Measurements from ENCODE around the gene PANK4.

Gene PANK4

DNA sequence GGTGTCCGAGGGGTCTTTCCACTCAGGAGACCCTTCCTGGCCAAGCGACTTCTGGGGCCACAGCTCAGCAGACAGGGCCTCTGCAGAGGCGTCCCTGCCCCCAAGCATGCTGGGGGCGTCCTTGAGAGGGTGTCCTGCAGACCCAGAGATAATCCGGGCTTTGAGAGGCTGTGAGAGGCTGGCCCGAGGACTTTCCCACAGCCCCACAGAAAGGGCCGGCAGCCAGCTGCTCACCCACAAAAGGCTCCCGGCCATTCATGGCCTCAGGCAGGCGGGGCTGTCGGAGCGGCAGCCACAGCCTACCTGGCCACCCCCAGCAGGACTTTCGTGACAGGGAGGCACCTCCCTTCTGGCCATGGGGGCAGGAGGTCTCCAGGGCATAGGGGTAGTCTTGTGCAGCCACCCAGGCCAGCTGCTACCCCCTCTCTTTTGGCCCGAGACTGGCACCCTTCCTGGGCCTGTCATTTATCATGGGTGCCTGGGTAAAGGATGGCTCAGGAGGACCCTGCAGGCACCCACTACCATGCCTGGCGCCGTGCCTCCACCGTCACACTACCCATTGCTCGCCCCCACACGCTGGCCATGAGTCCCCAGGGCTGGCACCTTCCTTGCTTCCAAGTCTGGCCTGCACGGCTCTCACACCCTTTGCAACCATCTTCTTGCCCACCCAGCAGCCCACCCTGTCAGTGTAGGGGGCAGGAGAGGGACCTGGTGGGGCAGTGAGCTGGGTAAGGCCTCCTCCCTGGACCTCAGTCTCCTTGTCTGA, 18.7 kb upstream of the PANK4 start:
- no peak for DNase-seq (ENCODE audit: low read depth)

DNA sequence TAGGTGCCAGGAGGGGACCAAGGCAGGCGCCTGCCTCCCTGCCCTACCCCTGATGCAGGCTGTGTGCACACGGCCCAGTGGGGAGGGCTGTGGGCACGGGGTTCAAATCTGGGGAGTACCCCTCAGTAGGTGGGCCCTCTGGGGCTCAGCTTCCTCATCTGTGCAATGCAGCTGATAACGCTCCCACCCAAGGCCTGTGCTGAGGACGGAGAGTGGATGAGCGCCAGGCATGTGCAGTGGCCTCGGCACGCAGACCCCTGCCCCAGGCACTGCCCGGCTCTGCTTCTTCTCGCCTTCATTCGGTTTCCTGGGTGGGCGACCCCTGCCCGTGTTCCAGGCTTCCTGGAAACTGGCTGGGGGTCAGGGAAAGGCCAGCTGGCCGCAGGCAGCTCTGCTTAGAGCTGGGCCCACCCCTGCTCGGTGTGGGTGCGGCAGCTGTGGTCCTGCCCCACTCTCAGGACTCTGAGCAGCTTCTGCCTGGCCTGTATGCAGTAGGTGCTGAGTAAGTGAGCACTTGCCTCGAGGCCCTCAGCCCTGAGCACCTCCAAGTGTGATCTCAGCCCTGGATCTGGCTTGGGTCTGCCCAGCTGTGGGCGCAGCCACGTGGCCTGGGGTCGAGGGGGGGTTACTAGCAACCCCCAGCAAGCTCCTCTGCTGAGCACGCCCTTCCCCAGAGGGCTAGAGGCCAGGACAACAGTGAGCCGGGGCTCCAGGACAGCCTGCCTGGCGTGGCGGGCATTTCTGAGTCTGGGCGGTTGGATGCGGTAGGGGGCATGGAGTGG, 17.9 kb upstream of the PANK4 start:
- no peak for DNase-seq (ENCODE audit: low read depth)

- DNase-seq (ENCODE audit: low read depth): no peak
These were observed 17.2 kb upstream of the PANK4 start for GRCh38 chr1:2543543-2544092.

GRCh38 chr1:2542246-2542915, 16.0 kb upstream of the PANK4 start:
- no peak for DNase-seq (ENCODE audit: low read depth)

DNA sequence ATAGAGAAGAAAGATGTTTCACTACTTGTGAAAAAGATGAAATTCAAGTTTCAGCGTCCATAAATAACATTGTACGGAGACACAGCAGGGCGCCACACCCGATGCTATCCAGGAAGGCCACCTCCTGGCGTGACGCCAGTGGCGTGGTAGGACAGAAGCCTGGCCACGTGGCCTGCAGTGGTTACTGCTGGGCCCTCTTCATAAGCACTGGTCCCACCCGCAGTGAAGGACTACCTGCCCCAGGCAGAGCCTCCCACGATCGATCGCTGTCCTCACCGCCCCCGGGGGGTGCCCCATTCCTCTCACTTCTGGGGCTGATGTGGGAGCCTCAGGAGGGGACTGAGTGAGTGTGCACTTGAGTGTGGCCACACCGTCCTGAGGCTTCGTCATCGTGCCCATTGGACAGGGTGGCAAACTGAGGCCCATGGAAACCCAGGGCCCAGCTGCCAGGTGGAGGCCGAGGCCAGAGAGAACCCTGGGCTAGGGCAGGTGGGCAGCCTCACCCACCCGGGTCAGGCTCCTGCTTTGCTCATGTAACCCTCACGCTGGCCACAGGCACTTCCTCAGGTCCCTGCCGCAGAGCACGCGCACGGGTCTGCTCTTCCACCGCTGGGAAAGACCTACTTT, 15.3 kb upstream of the PANK4 start:
- DNase-seq (ENCODE audit: low read depth): no peak

DNA sequence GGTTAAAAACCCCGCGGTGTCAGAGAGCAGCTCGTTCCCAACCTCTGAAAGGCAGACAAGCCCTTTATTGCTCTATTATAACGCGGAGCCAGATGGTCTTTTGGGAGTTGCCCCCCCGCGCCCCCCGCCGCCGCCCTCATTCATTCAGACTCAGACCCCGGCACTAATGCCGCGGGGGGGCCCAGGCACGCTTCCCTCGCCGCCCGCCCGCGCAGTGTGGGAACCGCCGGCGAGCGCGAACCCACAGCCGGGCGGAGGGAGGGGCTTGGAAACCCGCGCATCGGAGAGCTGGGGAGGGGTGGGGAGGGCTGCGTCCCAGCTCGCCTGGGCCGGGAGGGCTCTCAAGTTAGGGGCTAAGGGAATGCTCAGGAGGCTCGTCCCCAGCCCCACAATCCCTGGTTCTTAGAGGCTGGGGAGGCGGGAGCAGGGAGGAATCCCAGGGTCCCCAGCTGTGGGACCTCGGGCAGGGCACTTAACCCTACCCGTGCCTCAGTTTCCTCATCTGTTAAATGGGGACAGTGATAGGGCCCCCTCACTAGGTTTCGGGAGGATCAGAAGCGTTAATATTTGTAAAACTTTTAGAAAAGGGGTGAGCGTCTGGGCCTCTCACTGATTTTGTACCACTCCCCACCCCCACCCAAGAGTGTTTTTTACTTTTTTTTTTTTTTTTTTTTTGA, 14.6 kb upstream of the PANK4 start:
- no peak for DNase-seq (ENCODE audit: low read depth)

DNA sequence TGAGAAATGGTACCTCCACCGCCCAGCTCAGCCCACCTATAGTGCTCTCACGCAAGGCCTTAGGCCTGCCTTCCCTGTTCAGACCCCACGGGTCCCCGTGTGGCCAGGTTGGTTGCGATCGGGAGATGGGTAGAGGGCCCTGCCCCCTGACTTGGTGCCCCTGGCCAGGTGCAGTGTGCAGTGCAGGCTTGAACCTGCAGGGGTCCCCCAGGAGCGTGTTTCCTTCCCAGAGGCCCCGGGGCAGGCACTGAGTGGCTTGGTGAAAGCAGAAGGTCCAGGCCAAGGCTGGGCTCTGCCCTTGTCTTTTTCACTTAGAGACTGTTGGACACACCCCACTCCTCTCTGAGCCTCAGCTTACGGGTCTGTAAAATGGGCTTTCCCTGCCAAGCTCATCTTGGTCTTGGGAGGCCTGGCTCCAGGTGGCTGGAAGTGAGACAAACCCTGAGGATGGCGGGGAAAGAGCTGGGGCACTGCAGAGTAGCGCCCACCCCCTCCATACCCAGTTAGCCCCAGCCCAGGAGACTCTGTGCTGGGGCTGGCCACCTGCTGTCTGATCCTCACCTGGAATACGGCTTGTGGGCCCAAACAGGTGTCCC, 13.0 kb upstream of the PANK4 start:
- DNase-seq (ENCODE audit: low read depth): no peak

DNA sequence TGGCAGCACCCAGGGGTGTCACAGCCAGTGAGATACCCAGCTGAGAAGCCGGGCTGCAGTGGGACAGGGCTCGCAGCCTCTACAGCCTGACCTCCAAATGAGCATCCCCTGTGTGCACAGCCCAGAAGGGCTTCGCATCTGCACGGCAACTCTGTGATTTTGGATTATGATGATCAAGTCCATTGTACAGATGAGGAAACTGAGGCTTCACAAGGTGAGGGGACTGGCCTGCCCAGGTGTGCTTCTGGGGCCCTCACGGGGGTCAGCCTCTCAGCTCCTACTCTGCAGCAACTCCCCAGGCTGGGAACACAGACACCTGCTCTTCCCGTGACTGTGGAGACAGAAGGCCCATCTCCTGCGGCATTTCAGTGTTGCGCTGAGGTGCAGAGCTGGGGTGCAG, 12.5 kb upstream of the PANK4 start:
- DNase-seq (ENCODE audit: low read depth): no peak

GRCh38 chr1:2538376-2538775, 12.0 kb upstream of the PANK4 start:
- DNase-seq (ENCODE audit: low read depth): no peak

- DNase-seq (ENCODE audit: low read depth): no peak
These were observed 11.4 kb upstream of the PANK4 start for GRCh38 chr1:2537784-2538115.

DNA sequence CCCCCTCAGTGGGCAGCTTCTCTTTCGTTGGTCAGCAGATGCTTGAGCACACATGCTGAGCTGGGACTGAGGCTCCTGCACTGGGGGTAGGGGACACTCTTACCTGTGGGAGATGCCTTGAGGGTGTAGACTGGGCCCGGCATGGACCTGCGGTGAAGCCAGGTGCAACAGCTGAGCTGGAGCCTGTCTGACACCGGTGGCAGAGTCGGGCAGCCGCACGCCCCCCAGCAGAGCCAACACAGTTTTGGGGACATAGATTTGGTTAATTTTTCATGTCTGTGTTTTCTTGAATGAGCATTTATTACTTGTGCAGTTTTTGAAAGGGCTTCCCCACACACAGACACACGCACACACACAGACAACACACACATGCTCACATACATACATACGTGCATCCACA, 9.6 kb upstream of the PANK4 start:
- no peak for DNase-seq (ENCODE audit: low read depth)

- no peak for DNase-seq (ENCODE audit: low read depth)
These were observed 9.1 kb upstream of the PANK4 start for GRCh38 chr1:2535455-2535854.

DNA sequence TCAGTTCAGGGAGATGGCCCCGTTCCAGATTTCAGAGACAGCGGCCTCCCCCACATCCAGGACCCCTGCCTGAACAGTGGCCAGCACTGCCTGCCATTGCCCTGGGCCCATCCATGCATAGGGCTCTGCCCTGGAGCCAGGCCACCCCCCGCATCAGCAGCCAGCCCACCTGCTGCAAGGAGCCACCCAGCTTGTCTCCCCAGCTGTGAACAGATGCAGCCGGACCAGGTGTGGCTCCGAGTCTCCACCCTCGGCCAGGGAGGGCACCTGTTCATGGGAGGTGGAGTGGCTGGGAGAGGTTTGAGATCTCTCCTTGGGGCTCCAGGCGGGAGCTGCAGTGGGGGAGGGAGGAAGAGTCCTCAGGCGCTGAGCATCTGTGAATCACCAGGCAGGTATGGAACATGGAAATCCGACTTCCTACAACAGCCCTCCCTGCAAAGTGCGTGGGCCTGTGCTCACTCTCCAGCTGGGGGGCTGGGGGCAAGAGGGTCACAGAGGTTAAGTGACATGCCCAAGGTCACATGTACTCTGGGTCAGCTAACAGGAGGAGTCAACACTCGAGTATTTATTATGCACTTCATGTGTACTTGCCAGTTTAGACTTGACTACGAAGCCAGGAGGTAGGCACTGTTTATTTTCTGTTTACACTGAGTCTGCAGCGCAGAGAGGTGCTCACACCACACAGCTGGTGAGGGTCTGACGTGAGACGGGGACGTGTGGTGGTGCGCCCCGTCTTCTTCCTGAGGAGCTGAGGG, 8.5 kb upstream of the PANK4 start:
- DNase-seq (ENCODE audit: low read depth): no peak

- DNase-seq (ENCODE audit: low read depth): no peak
These were observed 7.9 kb upstream of the PANK4 start for GRCh38 chr1:2534315-2534686.

DNA sequence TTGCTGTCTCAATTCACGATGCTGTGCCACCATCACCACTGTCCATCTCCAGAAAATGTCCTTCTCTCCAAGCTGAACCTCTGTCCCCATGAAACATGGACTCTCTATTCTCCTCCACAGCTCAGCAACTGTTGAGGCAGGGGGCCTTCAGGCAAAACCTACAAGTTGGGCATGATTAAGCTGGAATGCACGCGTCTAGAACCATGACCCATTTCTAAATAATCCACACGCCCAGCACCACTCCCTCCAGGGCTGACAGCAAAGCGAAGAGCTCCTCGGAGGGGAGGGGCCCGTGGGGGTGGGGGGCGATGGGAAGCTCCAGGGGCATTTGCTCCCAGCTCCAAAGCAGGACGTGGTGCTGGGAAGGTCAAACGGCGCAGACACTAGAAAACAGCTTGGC, 7.0 kb upstream of the PANK4 start:
- DNase-seq (ENCODE audit: low read depth): no peak

DNA sequence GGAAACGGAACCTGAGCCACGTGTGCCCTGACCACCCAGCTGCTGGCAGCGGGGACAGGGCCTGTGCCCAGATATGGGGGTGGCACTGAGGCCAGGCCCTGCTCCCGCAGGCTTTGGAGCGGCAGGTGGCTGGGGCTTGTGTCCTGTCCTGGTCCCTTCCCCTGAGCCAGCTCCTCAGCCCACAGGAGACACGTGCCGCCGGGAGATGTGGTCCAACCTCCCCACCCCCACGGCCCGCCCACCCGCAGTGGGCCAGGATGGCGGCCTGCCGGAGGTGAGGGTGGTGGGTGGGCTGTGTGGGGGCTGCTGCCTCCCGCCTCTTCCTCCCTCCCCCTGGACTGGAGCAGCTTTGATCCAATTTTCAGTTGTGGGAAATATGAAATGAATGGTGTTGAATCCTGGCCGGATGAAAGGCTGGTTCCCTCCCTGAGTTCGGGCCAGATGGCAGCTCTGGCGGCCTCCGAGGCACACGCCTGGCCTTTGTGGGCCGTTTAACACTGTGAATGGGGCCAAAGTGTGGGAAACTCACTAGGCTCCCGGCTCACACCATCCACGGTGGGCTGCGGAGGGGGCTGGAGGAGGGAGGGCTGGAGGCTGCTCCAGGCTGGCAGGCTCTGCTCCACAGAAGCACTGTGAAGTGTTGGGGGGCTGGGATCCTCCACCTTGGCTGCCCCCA, 6.2 kb upstream of the PANK4 start:
- no peak for DNase-seq (ENCODE audit: low read depth)

DNA sequence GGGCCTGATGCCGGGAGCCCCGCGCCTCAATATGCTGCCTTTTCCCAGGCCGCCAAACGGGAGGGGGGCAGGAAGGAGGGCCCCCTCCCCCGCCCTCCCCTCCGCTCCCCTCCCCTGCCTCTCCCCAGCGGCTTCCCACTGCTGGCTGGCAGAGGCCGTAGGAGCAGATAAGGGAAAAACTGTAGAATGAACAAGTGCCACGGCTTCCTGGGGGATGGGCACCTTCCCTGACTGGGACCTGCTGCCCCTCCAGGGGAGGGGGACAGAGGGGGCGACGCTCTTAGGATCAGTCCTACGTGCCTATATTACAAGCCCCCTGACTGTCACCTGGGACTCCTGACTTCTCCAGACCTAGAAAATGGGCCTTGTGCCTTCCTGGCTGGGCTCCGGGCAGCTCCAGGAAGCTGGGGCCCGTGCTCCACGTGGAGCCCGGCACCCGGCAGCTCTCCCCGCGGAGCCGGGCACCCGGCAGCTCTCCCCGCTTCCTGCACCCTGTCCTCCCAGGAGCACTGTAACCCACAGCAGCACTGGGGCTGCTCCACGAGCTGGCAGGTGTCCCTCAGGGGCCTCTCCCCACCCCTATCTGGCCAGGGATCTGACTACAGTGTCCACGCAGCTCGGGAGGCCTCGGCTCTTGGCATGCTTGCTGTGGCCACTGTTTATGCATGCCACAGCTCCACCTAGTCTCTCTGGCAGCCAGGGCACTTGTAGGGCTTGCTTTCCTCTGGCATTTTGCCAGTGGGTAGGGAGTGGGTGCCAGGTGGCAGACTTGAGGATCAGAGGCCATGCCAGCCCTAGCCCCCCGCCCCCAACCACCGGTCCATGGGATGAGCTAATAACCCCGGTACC, 4.3 kb upstream of the PANK4 start:
- DNase-seq (ENCODE audit: low read depth): no peak

DNA sequence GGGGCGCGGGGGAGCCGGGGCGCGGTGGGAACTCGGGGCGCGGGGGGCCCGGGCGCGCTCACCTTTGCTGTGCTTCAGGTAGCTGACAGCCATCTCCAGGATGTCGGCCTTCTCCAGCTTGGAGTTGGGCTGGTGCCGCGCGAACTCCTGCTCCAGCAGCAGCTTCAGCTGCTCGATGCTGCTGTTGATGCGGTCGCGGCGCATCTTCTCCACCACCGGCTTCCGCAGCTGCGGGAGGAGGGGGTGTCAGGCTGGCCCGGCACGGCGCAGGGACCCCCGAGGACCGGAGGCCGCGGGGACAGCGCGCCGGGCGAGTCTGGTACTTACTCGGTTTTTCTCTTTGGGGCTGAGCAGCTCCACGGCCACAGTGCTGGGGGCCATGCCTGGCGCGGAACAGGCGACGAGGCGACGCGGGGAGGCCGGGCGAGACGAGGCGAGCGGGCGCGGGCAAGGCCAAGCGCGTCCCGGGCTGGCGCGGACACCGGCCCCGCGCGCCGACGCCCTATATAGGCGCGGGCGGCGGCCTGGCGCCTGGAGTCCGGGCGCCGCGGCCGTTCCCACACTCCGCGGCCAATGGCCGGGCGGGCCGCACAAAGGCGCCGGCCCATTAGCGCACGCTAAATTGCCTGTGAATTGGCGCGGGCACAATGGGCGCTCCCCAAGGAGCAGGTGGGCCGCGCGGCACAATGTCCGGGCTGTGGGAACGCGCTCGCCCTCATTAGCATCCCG, 3.6 kb upstream of the PANK4 start, which contains the start of gene HES5:
HES5 (minus strand) TSS at position 480 of the 729 bp plus-strand sequence; CDS start at position 381, 99 bp downstream.
- no peak for DNase-seq (ENCODE audit: low read depth)
